AG04450 (cell line): ENCODE measurements around the gene DSP. TPM values are rescaled to one million over a fixed set of nuclear protein-coding genes. Genes with fewer than 3 reads are reported as not detected.

Experiments
- CTCF ChIA-PET: fragments of 300-600, 350-600 bp; formaldehyde crosslinking; extraction: SDS; loops from one replicate; lab custom pipeline; 2022; ENCODE audit warnings: antibody characterized with exemption, inconsistent platforms; lab: Charles Lee
- POLR2A ChIA-PET: fragments of 350-600 bp; formaldehyde crosslinking; extraction: SDS; loops from one replicate; lab custom pipeline; 2021; ENCODE audit warnings: antibody characterized with exemption, inconsistent platforms; lab: Yijun Ruan, JAX
- DNase-seq: peaks from one replicate; pipeline ENCODE4 v3.0.0-alpha.2; 2011; ENCODE audit warnings: low read depth, low spot score
- H3K27ac ChIP-seq: one replicate; pipeline ENCODE4 v1.5.1; 2012; ENCODE audit warnings: low read depth, low read length, control low read depth
- H3K27me3 ChIP-seq: one replicate; pipeline ENCODE4 v1.6.0; 2012; ENCODE audit warnings: low read length; ENCODE audit not compliant: control insufficient read depth, insufficient read depth
- H3K4me3 ChIP-seq: 2 replicates; pipeline ENCODE4 v1.5.1; 2011; ENCODE audit warnings: mild to moderate bottlenecking, low read depth, low read length, control low read depth
- H3K9me3 ChIP-seq: 2 replicates; pipeline ENCODE4 v1.5.1; 2012; ENCODE audit warnings: low read length; ENCODE audit not compliant: control insufficient read depth, insufficient read depth
- polyA plus RNA-seq: library from polyadenylated mRNA; depleted of rRNA; stranded (reverse); fragments of >200 nt; gene quantifications from 2 replicates; pipeline ENCODE4 v1.2.3, GENCODE V29; 2011
- TF ChIP-seq, protein P1 (sequence below): IDR thresholded peaks from 2 replicates; pipeline ENCODE4 v1.5.1; 2011; ENCODE audit warnings: low read depth, low read length, control low read depth, inconsistent platforms

DSP gene
- polyA plus RNA-seq, 1 experiment, result 3.6 TPM

- Histone ChIP-seq H3K27me3 (no peaks in the 10 kb centered on the region), H3K9me3 (no peaks in the 10 kb centered on the region), H3K4me3 (no peak overlapping the region), H3K27ac (no peak overlapping the region)
- POLR2A ChIA-PET, result no interaction called here
- DNase-seq, result no peak
- CTCF ChIA-PET, result no interaction called here
- TF ChIP-seq, protein P1, sequence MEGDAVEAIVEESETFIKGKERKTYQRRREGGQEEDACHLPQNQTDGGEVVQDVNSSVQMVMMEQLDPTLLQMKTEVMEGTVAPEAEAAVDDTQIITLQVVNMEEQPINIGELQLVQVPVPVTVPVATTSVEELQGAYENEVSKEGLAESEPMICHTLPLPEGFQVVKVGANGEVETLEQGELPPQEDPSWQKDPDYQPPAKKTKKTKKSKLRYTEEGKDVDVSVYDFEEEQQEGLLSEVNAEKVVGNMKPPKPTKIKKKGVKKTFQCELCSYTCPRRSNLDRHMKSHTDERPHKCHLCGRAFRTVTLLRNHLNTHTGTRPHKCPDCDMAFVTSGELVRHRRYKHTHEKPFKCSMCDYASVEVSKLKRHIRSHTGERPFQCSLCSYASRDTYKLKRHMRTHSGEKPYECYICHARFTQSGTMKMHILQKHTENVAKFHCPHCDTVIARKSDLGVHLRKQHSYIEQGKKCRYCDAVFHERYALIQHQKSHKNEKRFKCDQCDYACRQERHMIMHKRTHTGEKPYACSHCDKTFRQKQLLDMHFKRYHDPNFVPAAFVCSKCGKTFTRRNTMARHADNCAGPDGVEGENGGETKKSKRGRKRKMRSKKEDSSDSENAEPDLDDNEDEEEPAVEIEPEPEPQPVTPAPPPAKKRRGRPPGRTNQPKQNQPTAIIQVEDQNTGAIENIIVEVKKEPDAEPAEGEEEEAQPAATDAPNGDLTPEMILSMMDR, result no peak
Measured at GRCh38 chr6:7593229-7593628, 51.8 kb downstream of the DSP start.

- Histone ChIP-seq H3K9me3 (no peaks in the 10 kb centered on the region), H3K27me3 (no peaks in the 10 kb centered on the region), H3K27ac (no peak overlapping the region), H3K4me3 (no peak overlapping the region)
- DNase-seq, result no peak
- CTCF ChIA-PET, result interaction anchor here (1.3 kb wide), 1 partner anchor 20 kb away, joined by 5 read pairs; no protein-coding TSS in a partner anchor
- TF ChIP-seq, protein P1, result no peak
- POLR2A ChIA-PET, result no interaction called here
Measured at GRCh38 chr6:7594579-7595125, 53.2 kb downstream of the DSP start.

- no peak for DNase-seq
- Histone ChIP-seq H3K4me3 (no peak overlapping the region), H3K27ac (no peak overlapping the region), H3K27me3 (no peaks in the 10 kb centered on the region), H3K9me3 (no peaks in the 10 kb centered on the region)
- TF ChIP-seq, protein P1, result no peak
- POLR2A ChIA-PET, result no interaction called here
- CTCF ChIA-PET, result interaction anchor here (0.9 to 1.8 kb wide), 3 partner anchors 11 to 13 kb away, joined by 3 to 6 read pairs (median 6); no protein-coding TSS in a partner anchor
Measured at GRCh38 chr6:7604003-7604402, 62.5 kb downstream of the DSP start.

GRCh38 chr6:7604506-7604905 lies 63.0 kb downstream of the DSP start:
- H3K4me3 ChIP-seq, result no peak overlapping the region
- POLR2A ChIA-PET, result no interaction called here
- no peak overlapping the region for H3K27ac ChIP-seq
- H3K27me3 ChIP-seq, result no peaks in the 10 kb centered on the region
- TF ChIP-seq, protein P1, result no peak
- DNase-seq, result no peak
- no peaks in the 10 kb centered on the region for H3K9me3 ChIP-seq
- CTCF ChIA-PET, result interaction anchor here (1.6 kb wide), 1 partner anchor 12 kb away, joined by 6 read pairs; no protein-coding TSS in a partner anchor

GRCh38 chr6:7615611-7616383 lies 74.3 kb downstream of the DSP start:
- H3K9me3 ChIP-seq, result no peaks in the 10 kb centered on the region
- no peak for DNase-seq
- H3K27me3 ChIP-seq, result no peaks in the 10 kb centered on the region
- CTCF ChIA-PET, result interaction anchor here (0.6 to 4.8 kb wide), 33 partner anchors 8 to 939 kb away, joined by 3 to 65 read pairs (median 5); partner anchors contain the start of gene SNRNP48
- POLR2A ChIA-PET, result interaction anchor here (0.6 kb wide), 4 partner anchors 226 to 341 kb away, joined by 3 to 5 read pairs (median 3); partner anchors contain the start of genes CAGE1 and RIOK1
- TF ChIP-seq, protein P1, result peak; percentile 79
- no peak overlapping the region for H3K4me3 ChIP-seq
- no peak overlapping the region for H3K27ac ChIP-seq
